Measurements from ENCODE around the gene DHCR24. TPM values are rescaled to one million over a fixed set of nuclear protein-coding genes. Genes with fewer than 3 reads are reported as not detected.

The DHCR24 gene
- total and polyA plus RNA-seq, 3 experiments from 2014 or later: 2.6 to 59.8 (median 54.6) TPM

GRCh38 chr1:54812801-54813484 lies 74.1 kb downstream of the DHCR24 start:
- H3K27ac ChIP-seq (ENCODE audit: low read depth, low read length): no peak overlapping the region
- H3K27me3 Mint-ChIP-seq: no peaks in the 10 kb centered on the region
- no peaks in the 10 kb centered on the region for H3K27me3 ChIP-seq (ENCODE audit: insufficient read depth, low read length, poor library complexity, severe bottlenecking)
- H3K4me1 ChIP-seq (ENCODE audit: insufficient read depth, low read length): peaks cover 4% of the 10 kb centered on the region
- H3K4me3 ChIP-seq (ENCODE audit: low read length): no peak overlapping the region
- ChIA-PET CTCF (interaction anchor here (0.7 to 1.3 kb wide), 4 partner anchors 11 to 951 kb away, joined by 3 to 4 read pairs (median 3); no protein-coding TSS in a partner anchor), POLR2A (no interaction called here)
- H3K4me3 Mint-ChIP-seq: peak overlapping the region in 1 of 7 donors; percentile 14
- peaks cover 5 to 16% (median 14%) of the 10 kb centered on the region in 3 donors for H3K4me1 Mint-ChIP-seq
- H3K27ac Mint-ChIP-seq: peak overlapping the region in 1 of 8 donors; percentile 94
- peak in 1 of 5 donors; percentile 24 for DNase-seq
- H3K9me3 Mint-ChIP-seq: no peaks in the 10 kb centered on the region
- H3K36me3 ChIP-seq (ENCODE audit: insufficient read depth, low read length): no peaks in the 10 kb centered on the region
- H3K9me3 ChIP-seq (ENCODE audit: low read length): no peaks in the 10 kb centered on the region
- H3K36me3 Mint-ChIP-seq: no peaks in the 10 kb centered on the region

GRCh38 chr1:54811739-54812655 lies 75.0 kb downstream of the DHCR24 start:
- H3K36me3 ChIP-seq (ENCODE audit: insufficient read depth, low read length): no peaks in the 10 kb centered on the region
- H3K4me1 ChIP-seq (ENCODE audit: insufficient read depth, low read length): peaks cover 12% of the 10 kb centered on the region
- no peak for DNase-seq
- no peaks in the 10 kb centered on the region for H3K9me3 ChIP-seq (ENCODE audit: low read length)
- no peak overlapping the region for H3K4me3 Mint-ChIP-seq
- no peaks in the 10 kb centered on the region for H3K27me3 ChIP-seq (ENCODE audit: insufficient read depth, low read length, poor library complexity, severe bottlenecking)
- H3K4me3 ChIP-seq (ENCODE audit: low read length): no peak overlapping the region
- POLR2A ChIA-PET: no interaction called here
- H3K27ac Mint-ChIP-seq: no peak overlapping the region
- no peak overlapping the region for H3K27ac ChIP-seq (ENCODE audit: low read depth, low read length)
- CTCF ChIA-PET: interaction anchor here (0.7 to 1.8 kb wide), 5 partner anchors 10 to 950 kb away, joined by 3 to 4 read pairs (median 3); no protein-coding TSS in a partner anchor
- peaks cover 12 to 24% (median 22%) of the 10 kb centered on the region in 3 donors for H3K4me1 Mint-ChIP-seq
- no peaks in the 10 kb centered on the region for H3K9me3 Mint-ChIP-seq
- no peaks in the 10 kb centered on the region for H3K27me3 Mint-ChIP-seq
- H3K36me3 Mint-ChIP-seq: no peaks in the 10 kb centered on the region

- no peaks in the 10 kb centered on the region for H3K36me3 ChIP-seq (ENCODE audit: insufficient read depth, low read length)
- H3K4me3 ChIP-seq (ENCODE audit: low read length): no peak overlapping the region
- DNase-seq: no peak
- Mint-ChIP-seq H3K27ac (no peak overlapping the region), H3K9me3 (no peaks in the 10 kb centered on the region), H3K4me1 (peaks cover 20 to 31% (median 25%) of the 10 kb centered on the region in 3 donors), H3K4me3 (no peak overlapping the region), H3K36me3 (no peaks in the 10 kb centered on the region), H3K27me3 (no peaks in the 10 kb centered on the region)
- CTCF ChIA-PET: interaction anchor here (1.2 to 1.8 kb wide), 2 partner anchors 132 to 688 kb away, joined by 3 to 4 read pairs; no protein-coding TSS in a partner anchor
- H3K4me1 ChIP-seq (ENCODE audit: insufficient read depth, low read length): peaks cover 15% of the 10 kb centered on the region
- no peaks in the 10 kb centered on the region for H3K9me3 ChIP-seq (ENCODE audit: low read length)
- POLR2A ChIA-PET: no interaction called here
- no peaks in the 10 kb centered on the region for H3K27me3 ChIP-seq (ENCODE audit: insufficient read depth, low read length, poor library complexity, severe bottlenecking)
- H3K27ac ChIP-seq (ENCODE audit: low read depth, low read length): no peak overlapping the region
Observed at GRCh38 chr1:54811066-54811465, 75.9 kb downstream of the DHCR24 start.

- peaks cover 15% of the 10 kb centered on the region for H3K4me1 ChIP-seq (ENCODE audit: insufficient read depth, low read length)
- no peak overlapping the region for H3K4me3 ChIP-seq (ENCODE audit: low read length)
- H3K36me3 ChIP-seq (ENCODE audit: insufficient read depth, low read length): no peaks in the 10 kb centered on the region
- no peaks in the 10 kb centered on the region for H3K27me3 ChIP-seq (ENCODE audit: insufficient read depth, low read length, poor library complexity, severe bottlenecking)
- Mint-ChIP-seq H3K27me3 (no peaks in the 10 kb centered on the region), H3K36me3 (no peaks in the 10 kb centered on the region), H3K4me3 (no peak overlapping the region), H3K9me3 (no peaks in the 10 kb centered on the region), H3K27ac (peak overlapping the region in 3 of 8 donors; percentile 23 to 90 (median 24)), H3K4me1 (peaks cover 20 to 34% (median 25%) of the 10 kb centered on the region in 3 donors)
- no peaks in the 10 kb centered on the region for H3K9me3 ChIP-seq (ENCODE audit: low read length)
- POLR2A ChIA-PET: interaction anchor here (1.8 kb wide), 1 partner anchor 9 kb away, joined by 5 read pairs; the partner anchor contains the start of gene TTC22
- peak; percentile 46 to 69 (median 52) for DNase-seq
- CTCF ChIA-PET: interaction anchor here (0.7 to 1.8 kb wide), 8 partner anchors 9 to 865 kb away, joined by 3 to 13 read pairs (median 4); partner anchors contain the start of genes IFT25 and TTC22
- no peak overlapping the region for H3K27ac ChIP-seq (ENCODE audit: low read depth, low read length)
Observed at GRCh38 chr1:54810153-54810942, 76.6 kb downstream of the DHCR24 start.

- H3K9me3 ChIP-seq (ENCODE audit: low read length): no peaks in the 10 kb centered on the region
- ChIA-PET CTCF (interaction anchor here (0.7 to 1.8 kb wide), 7 partner anchors 8 to 864 kb away, joined by 3 to 13 read pairs (median 4); partner anchors contain the start of genes IFT25 and TTC22), POLR2A (interaction anchor here (1.8 kb wide), 1 partner anchor 8 kb away, joined by 5 read pairs; the partner anchor contains the start of gene TTC22)
- no peaks in the 10 kb centered on the region for H3K27me3 Mint-ChIP-seq
- no peaks in the 10 kb centered on the region for H3K36me3 ChIP-seq (ENCODE audit: insufficient read depth, low read length)
- H3K27ac Mint-ChIP-seq: peak overlapping the region in 4 of 8 donors; percentile 23 to 85 (median 42)
- no peak overlapping the region for H3K4me3 Mint-ChIP-seq
- H3K4me1 Mint-ChIP-seq: peaks cover 24 to 38% (median 31%) of the 10 kb centered on the region in 3 donors
- no peaks in the 10 kb centered on the region for H3K9me3 Mint-ChIP-seq
- H3K27me3 ChIP-seq (ENCODE audit: insufficient read depth, low read length, poor library complexity, severe bottlenecking): no peaks in the 10 kb centered on the region
- DNase-seq: no peak
- no peak overlapping the region for H3K27ac ChIP-seq (ENCODE audit: low read depth, low read length)
- peaks cover 19% of the 10 kb centered on the region for H3K4me1 ChIP-seq (ENCODE audit: insufficient read depth, low read length)
- H3K36me3 Mint-ChIP-seq: no peaks in the 10 kb centered on the region
- no peak overlapping the region for H3K4me3 ChIP-seq (ENCODE audit: low read length)
Observed at GRCh38 chr1:54809496-54810074, 77.4 kb downstream of the DHCR24 start.

GRCh38 chr1:54808443-54809207 lies 78.4 kb downstream of the DHCR24 start:
- no peak overlapping the region for H3K27ac ChIP-seq (ENCODE audit: low read depth, low read length)
- H3K9me3 Mint-ChIP-seq: no peaks in the 10 kb centered on the region

More at GRCh38 chr1:54808443-54809207, 78.4 kb downstream of the DHCR24 start:
- no peak for DNase-seq
- peak overlapping the region in 2 of 7 donors; percentile 67 to 74 for H3K4me3 Mint-ChIP-seq
- Histone ChIP-seq H3K27me3 (ENCODE audit: insufficient read depth, low read length, poor library complexity, severe bottlenecking) (no peaks in the 10 kb centered on the region), H3K4me3 (ENCODE audit: low read length) (no peak overlapping the region), H3K9me3 (ENCODE audit: low read length) (no peaks in the 10 kb centered on the region), H3K36me3 (ENCODE audit: insufficient read depth, low read length) (no peaks in the 10 kb centered on the region), H3K4me1 (ENCODE audit: insufficient read depth, low read length) (peaks cover 29% of the 10 kb centered on the region)
- POLR2A ChIA-PET: interaction anchor here (1.8 kb wide), 1 partner anchor 7 kb away, joined by 5 read pairs; the partner anchor contains the start of gene TTC22
- peaks cover 34 to 47% (median 40%) of the 10 kb centered on the region in 3 donors for H3K4me1 Mint-ChIP-seq
- H3K36me3 Mint-ChIP-seq: no peaks in the 10 kb centered on the region
- CTCF ChIA-PET: interaction anchor here (1.8 kb wide), 1 partner anchor 7 kb away, joined by 13 read pairs; the partner anchor contains the start of gene TTC22
- H3K27ac Mint-ChIP-seq: peak overlapping the region in 5 of 8 donors; percentile 76 to 97 (median 90)
- H3K27me3 Mint-ChIP-seq: no peaks in the 10 kb centered on the region
